GM21390 (cell line): Measurements from ENCODE around the gene TNFRSF25.
"Not testable (repeated sequence)": the region's sequence is repeated elsewhere in the genome, so short reads cannot be mapped to it uniquely, and the experiment has no call there.

Experiments used
- ATAC-seq: cut with Tn5 transposase; IDR thresholded peaks from one replicate; pipeline ENCODE4 v1.9.1; 2021; ENCODE audit not compliant: unreplicated experiment

The TNFRSF25 gene

GRCh38 chr1:6502000-6502891, 36.3 kb upstream of the TNFRSF25 start:
- no peak for ATAC-seq

- ATAC-seq: no peak
Observed at GRCh38 chr1:6501279-6501813, 35.4 kb upstream of the TNFRSF25 start.

GRCh38 chr1:6500544-6501278, 34.7 kb upstream of the TNFRSF25 start:
- ATAC-seq: no peak

GRCh38 chr1:6499296-6499695, 33.3 kb upstream of the TNFRSF25 start:
- no peak for ATAC-seq

GRCh38 chr1:6498576-6499111, 32.7 kb upstream of the TNFRSF25 start:
- no peak for ATAC-seq

- no peak for ATAC-seq
Observed at GRCh38 chr1:6497867-6498575, 32.0 kb upstream of the TNFRSF25 start.

- no peak for ATAC-seq
Observed at GRCh38 chr1:6497215-6497866, 31.4 kb upstream of the TNFRSF25 start.

- ATAC-seq: no peak
Observed at GRCh38 chr1:6496890-6497214, 30.9 kb upstream of the TNFRSF25 start.

- no peak for ATAC-seq
Observed at GRCh38 chr1:6496365-6496721, 30.4 kb upstream of the TNFRSF25 start.

- ATAC-seq: no peak
Observed at GRCh38 chr1:6495540-6496364, 29.8 kb upstream of the TNFRSF25 start.

GRCh38 chr1:6495041-6495441, 29.1 kb upstream of the TNFRSF25 start:
- ATAC-seq: no peak

- no peak for ATAC-seq
Observed at GRCh38 chr1:6494627-6495026, 28.7 kb upstream of the TNFRSF25 start.

- not testable (repeated sequence) for ATAC-seq
Observed at GRCh38 chr1:6493834-6494223, 27.9 kb upstream of the TNFRSF25 start.

GRCh38 chr1:6491966-6492365, 26.0 kb upstream of the TNFRSF25 start:
- ATAC-seq: no peak

- ATAC-seq: no peak
Observed at GRCh38 chr1:6491480-6491962, 25.5 kb upstream of the TNFRSF25 start, which contains the start of gene PLEKHG5. Gene PLEKHG5, minus strand, starts transcription at chr1:6491667. Its CDS starts 14,096 bp downstream, at chr1:6477571.

GRCh38 chr1:6491081-6491449, 25.1 kb upstream of the TNFRSF25 start:
- ATAC-seq: no peak

GRCh38 chr1:6490181-6491080, 24.5 kb upstream of the TNFRSF25 start:
- peak; percentile 43 for ATAC-seq

- peak; percentile 61 for ATAC-seq
Observed at GRCh38 chr1:6489799-6490180, 23.8 kb upstream of the TNFRSF25 start.

- no peak for ATAC-seq
Observed at GRCh38 chr1:6489383-6489765, 23.4 kb upstream of the TNFRSF25 start.
